ENCODE data around the gene ERCC6.

The ERCC6 gene

GRCh38 chr10:49543604-49544003 is 4.7 kb upstream of the ERCC6 start:
- DNase-seq, result no peak

GRCh38 chr10:49542353-49542752 is 3.4 kb upstream of the ERCC6 start:
- DNase-seq, result no peak

GRCh38 chr10:49541762-49542161 is 2.8 kb upstream of the ERCC6 start:
- no peak for DNase-seq

- DNase-seq, result no peak
These were observed 1.3 kb upstream of the ERCC6 start for GRCh38 chr10:49540056-49540797.

GRCh38 chr10:49539320-49539885 is 482 bp upstream of the ERCC6 start:
- DNase-seq, result no peak

- DNase-seq, result no peak
These were observed 4.1 kb downstream of the ERCC6 start for GRCh38 chr10:49534670-49535381.

GRCh38 chr10:49532461-49532860 is 6.5 kb downstream of the ERCC6 start:
- DNase-seq, result no peak

- DNase-seq, result no peak
These were observed 9.9 kb downstream of the ERCC6 start for GRCh38 chr10:49528977-49529506.

GRCh38 chr10:49527850-49528249 is 11.1 kb downstream of the ERCC6 start:
- no peak for DNase-seq

GRCh38 chr10:49527061-49527460 is 11.9 kb downstream of the ERCC6 start:
- DNase-seq, result no peak

- no peak for DNase-seq
These were observed 12.3 kb downstream of the ERCC6 start for GRCh38 chr10:49526619-49527018.

GRCh38 chr10:49524496-49524895 is 14.4 kb downstream of the ERCC6 start:
- no peak for DNase-seq

- DNase-seq, result no peak
These were observed 15.6 kb downstream of the ERCC6 start for GRCh38 chr10:49523301-49523700.

- DNase-seq, result no peak
These were observed 17.9 kb downstream of the ERCC6 start for GRCh38 chr10:49521062-49521461.

- DNase-seq, result no peak
These were observed 18.7 kb downstream of the ERCC6 start for GRCh38 chr10:49520122-49520775.

GRCh38 chr10:49519717-49520116 is 19.2 kb downstream of the ERCC6 start:
- no peak for DNase-seq

GRCh38 chr10:49518982-49519578 is 19.8 kb downstream of the ERCC6 start:
- DNase-seq, result no peak

GRCh38 chr10:49518566-49518965 is 20.4 kb downstream of the ERCC6 start:
- DNase-seq, result no peak

GRCh38 chr10:49516216-49516970 is 22.5 kb downstream of the ERCC6 start:
- no peak for DNase-seq

- no peak for DNase-seq
These were observed 26.7 kb downstream of the ERCC6 start for GRCh38 chr10:49512121-49512809.

GRCh38 chr10:49509771-49510303 is 29.1 kb downstream of the ERCC6 start:
- DNase-seq, result no peak
